22Rv1 (cell line): ENCODE data around the gene TLCD3B.

ENCODE experiments used
- ZFX ChIP-seq: fragments of 450-650 bp; IDR thresholded peaks from 2 replicates; pipeline ENCODE4 v1.6.1; 2017; ENCODE audit warnings: antibody characterized with exemption, borderline replicate concordance
- TF ChIP-seq, protein P1 (sequence below): fragments of 450-650 bp; IDR thresholded peaks from 2 replicates; pipeline ENCODE4 v1.5.1; 2017; ENCODE audit warnings: mild to moderate bottlenecking

DNA sequence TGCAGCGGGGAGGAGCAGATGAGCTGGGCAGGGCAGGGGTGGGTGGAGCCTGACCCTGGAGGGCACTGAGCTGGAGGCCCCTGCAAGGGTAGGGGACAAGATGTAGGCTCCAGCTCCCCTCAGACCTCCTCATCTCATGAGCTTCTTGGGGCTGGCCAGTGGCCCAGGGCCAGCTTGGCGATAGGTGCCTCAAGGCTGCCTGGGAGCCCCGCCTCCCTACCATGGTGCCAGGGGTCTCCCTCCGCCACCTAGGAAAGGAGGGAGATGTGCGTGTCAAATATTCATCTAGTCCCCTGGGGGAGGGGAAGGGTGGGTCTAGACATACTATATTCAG lies 39.5 kb downstream of the TLCD3B start:
- TF ChIP-seq, protein P1, sequence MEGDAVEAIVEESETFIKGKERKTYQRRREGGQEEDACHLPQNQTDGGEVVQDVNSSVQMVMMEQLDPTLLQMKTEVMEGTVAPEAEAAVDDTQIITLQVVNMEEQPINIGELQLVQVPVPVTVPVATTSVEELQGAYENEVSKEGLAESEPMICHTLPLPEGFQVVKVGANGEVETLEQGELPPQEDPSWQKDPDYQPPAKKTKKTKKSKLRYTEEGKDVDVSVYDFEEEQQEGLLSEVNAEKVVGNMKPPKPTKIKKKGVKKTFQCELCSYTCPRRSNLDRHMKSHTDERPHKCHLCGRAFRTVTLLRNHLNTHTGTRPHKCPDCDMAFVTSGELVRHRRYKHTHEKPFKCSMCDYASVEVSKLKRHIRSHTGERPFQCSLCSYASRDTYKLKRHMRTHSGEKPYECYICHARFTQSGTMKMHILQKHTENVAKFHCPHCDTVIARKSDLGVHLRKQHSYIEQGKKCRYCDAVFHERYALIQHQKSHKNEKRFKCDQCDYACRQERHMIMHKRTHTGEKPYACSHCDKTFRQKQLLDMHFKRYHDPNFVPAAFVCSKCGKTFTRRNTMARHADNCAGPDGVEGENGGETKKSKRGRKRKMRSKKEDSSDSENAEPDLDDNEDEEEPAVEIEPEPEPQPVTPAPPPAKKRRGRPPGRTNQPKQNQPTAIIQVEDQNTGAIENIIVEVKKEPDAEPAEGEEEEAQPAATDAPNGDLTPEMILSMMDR = no peak
- TF ChIP-seq ZFX = no peak
